Fibroblast of skin of left biceps (primary cell): ENCODE measurements around the gene SLC9B2.

Experiments used
- DNase-seq, 2 experiments: peaks; one replicate each; pipeline ENCODE4 v3.0.0-alpha.2; 2013; ENCODE audit warnings: low read depth in 2 of 2

SLC9B2 gene

DNA sequence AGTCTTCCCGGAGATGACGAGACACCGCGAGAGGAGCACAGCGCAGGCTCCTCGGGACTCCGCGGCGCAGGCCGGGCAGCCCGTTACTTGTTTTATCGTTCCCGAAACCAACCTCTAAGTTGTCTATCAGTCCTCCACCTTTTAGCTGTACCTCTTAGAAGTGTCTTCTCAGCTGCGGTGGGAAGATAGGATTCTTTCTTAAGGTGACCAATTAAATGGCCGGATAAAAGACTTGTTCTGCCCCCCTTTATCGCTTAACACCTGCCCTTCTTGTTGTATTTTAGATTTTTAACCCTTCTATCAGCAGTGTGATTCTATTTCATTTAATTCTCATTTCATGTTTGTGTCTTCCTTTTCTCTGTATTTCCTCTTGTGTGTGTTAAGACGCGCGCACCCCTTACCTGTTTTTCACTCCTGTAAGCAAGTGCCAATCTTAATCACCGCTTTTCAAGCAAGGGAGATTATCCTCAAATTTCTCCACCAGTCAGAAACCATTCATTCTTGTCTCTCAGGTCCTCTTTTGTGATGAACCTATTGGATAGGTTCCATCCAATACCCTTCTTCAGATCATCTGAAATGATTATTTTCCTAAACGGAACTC, at the start of gene SLC9B2:
SLC9B2 (minus strand) TSS at position 15 of the 601 bp plus-strand sequence. CDS start 9,211 bp downstream, outside the sequence.
- DNase-seq, result no peak

DNA sequence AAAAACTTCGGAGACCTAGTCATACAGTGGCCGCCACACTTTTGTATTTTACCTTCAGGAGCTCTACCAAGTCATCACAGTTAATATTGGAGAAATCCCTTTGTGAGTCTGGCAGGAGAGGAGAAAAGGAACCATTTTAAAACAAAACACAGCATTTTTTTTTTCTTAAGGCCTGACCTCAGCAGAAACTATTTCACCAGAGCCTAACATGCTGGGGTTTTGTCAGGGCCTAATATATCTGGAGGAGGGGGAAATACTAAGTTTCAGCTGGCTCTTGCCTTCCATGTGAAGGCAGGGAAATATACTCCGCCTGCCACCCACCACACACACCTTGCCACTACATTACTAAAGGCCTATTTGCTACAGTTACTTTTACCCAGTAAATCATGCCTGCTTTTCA, 49.6 kb upstream of the SLC9B2 start:
- no peak for DNase-seq

GRCh38 chr4:103123114-103123513, 46.6 kb upstream of the SLC9B2 start:
- no peak for DNase-seq

- DNase-seq, result peak; percentile 6 to 21
These were observed 41.6 kb upstream of the SLC9B2 start for GRCh38 chr4:103118166-103118565.

DNA sequence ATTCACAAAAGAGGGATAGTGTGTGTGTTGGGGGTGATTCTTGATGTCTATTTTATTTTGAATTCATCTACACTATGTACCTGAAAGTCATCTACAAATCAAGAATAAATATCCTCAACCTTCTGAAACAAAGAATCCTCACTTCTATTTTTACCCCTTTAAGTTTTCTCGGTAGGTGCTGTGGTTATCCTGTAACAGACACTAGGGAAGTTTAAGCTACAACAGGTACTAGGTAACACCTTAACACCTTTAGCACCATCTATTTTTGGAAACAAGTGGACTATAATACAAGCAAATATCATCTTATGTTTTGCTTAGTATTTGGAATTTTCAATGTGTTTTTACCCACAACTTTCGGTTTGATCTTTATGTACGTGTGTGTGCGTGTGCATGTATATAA, 35.0 kb upstream of the SLC9B2 start:
- DNase-seq, result no peak

- no peak for DNase-seq
These were observed 32.0 kb upstream of the SLC9B2 start for GRCh38 chr4:103108542-103108941.

- no peak for DNase-seq
These were observed 29.2 kb upstream of the SLC9B2 start for GRCh38 chr4:103105558-103106356.

GRCh38 chr4:103104886-103105285, 28.3 kb upstream of the SLC9B2 start:
- DNase-seq, result no peak

DNA sequence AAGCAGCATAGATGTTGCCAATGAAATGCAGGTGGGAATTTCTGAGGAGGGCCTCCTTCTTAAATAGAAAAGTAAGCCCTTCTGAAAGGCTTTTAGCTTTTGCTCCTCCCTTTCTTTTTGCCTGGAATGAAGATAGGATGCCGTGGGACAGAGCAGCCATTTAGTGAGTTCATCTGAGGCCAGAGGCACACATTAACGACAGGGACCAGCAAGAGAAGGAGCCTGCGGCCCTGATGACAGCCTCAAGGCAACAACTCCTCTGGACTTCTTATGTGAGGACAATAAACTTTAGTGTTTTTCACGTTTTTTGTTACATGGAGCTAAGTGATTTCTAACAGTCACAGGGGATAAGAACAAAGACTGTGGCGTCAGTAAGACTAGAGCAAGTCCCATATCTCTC, 24.1 kb upstream of the SLC9B2 start:
- DNase-seq, result no peak

GRCh38 chr4:103099691-103100392, 23.3 kb upstream of the SLC9B2 start, which contains the start of gene BDH2:
Gene BDH2, minus strand, starts transcription at chr4:103099834. Its CDS starts 3,580 bp downstream, at chr4:103096254.
- peak; percentile 87 to 89 for DNase-seq

DNA sequence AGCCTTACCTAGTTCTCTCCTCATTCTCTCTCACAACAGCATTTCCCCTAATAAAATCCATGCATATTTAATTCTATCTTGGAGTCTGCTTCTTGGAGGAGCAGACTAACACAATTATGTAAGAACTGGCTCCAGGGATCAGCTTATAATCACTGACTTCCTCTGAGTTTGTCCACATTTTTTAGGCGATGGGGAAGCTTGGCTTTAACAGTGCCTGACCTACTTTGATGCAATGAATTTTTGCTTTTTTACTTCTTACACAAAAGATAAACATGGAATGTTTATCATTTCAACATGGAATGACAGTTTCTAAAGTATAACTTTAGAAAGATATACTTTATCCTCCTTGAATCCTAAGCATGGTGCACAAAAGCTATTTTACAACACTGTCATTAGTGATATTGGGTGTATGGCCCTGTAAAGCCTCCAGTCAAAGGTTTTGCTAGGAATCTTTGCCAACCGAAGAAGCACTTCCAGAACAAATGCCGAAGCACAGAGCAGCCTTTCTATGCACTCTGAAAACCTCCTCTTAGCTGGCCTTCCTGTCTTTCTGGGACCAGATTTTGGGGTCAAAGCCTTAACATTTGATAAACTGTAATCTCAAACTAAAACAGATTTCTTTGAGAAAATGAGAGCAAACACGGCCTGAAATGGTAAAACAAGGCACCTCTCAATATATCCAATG, 22.3 kb upstream of the SLC9B2 start:
- DNase-seq, result no peak

DNA sequence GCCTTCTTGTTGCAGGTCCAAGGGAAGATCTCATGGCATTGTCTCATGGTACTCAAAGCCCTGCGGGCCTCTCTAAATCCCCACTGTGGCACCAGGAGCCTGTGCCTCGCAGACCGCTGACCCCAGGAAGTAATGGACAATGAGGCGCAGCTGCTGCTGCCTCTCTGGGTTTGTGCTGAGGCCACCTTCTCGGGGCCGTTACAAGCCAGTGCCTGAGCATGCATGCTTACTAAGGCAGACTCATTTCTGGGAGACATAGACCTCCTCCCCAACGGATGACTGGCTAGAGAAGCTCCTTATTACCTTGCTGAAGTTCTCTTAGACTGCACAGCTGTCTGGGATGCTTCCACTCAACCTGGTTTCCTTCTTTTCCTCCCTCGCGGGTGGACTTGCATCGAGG, 21.8 kb upstream of the SLC9B2 start:
- no peak for DNase-seq

- DNase-seq, result no peak
These were observed 20.6 kb upstream of the SLC9B2 start for GRCh38 chr4:103097112-103097511.

DNA sequence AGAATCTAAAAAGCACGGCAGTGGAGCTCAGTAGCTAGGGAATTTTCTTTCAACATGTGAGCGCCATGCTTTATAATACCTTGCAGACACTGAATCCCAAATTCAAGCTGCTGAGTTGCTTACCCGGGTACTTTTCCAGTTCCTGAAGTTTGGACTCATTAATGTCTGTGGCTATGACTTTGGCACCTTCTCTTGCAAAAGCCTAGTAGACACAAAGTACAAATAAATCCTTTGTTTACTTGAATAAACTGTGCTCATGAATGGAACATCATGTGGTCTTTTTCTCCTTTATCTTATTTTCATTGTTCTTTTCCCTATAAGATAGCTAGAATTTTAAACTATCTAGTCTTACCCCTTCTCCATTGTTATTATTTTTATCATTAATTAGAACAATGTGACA, 18.5 kb upstream of the SLC9B2 start:
- DNase-seq, result no peak

DNA sequence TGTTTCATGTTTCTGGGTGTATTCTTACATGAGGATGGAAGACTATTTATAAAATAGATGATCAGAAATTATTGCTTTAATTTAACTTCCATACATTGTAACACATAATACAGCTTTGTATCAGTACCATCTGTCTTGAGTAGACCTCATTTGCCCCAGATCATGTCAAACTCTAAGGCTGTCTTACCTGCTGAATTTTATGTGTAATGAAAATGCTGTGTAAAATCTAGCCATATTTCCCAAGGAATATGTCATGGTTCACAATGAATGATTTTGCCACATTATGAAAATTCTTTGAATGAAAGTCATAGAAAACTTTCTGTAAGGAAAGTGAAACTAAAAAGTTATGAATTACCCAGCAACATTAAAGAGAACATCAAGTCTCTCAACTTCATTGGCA, 15.7 kb upstream of the SLC9B2 start:
- no peak for DNase-seq

DNA sequence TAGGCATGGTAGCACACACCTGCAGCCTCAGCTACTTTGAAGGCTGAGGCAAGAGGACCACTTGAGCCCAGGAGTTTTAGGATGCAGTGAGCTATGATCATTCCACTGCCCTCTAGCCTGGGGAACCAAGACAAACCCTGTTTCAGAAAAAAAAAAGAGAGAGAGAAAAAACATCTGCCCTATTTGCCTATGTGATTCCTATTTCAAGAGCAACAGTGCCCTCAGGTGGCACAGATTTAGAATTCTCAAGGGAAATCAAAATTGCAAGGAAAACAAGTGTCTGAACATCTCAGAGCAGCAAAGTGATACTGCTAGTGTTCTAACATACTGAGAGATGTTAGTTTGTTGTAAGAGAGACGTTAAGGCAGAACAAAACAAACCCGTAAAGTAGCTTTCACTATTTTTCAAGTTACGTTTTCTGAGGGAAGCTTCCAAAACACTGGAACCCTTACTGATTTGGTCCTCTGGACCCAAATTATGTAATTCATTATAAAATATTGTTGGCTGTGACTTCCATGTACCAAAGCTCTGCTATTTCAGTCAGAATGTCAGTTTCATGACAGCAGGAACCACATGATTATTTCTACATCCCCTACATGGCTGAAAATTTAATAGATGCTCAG, 15.2 kb upstream of the SLC9B2 start:
- DNase-seq, result peak; percentile 24 to 25

DNA sequence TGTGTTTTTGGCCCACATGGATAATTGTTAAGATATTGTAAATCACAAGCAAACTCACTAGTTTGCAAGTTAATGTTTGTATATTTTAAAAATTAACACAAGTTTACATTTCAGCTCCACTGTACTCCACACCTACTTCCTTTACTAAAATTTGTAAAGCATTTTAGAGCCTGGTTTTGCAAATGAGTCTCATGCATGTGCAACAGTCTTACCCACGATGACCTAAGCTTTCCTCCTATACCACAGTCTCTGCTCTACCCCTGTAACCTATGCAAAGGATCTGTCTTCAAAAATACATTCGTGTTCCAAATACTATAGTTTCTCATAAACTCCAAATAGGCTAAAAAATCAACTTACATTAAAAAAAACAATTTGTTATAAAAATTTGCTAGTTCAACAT, 12.9 kb upstream of the SLC9B2 start:
- no peak for DNase-seq

DNA sequence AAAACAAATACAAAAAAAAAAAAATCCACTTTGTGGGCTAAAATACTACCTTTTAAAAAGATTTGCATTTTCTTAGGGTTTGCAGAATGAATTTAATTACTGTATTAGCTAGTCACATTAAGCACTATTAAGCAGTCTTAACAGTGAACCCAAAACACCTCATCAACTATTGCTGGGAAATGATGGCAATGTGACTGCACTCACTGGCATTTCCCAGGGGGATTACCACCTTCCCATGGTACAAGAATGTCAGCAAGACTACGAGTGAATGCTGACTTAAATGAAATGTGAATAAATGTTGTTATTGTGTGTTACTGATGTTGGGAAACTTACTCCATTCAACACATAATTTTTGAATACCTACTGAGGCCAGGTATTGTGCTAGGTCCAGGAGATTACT, 10.0 kb upstream of the SLC9B2 start:
- no peak for DNase-seq

GRCh38 chr4:103085555-103086196, 9.1 kb upstream of the SLC9B2 start:
- DNase-seq, result no peak

- no peak for DNase-seq
These were observed 3.1 kb upstream of the SLC9B2 start for GRCh38 chr4:103079621-103080020.
